Uterus (tissue), 2 donors: ENCODE data around the gene PDLIM7.

Experiments used
- POLR2A ChIP-seq, 2 donors: fragments of 450-650 bp; IDR thresholded peaks; one replicate each; pipeline ENCODE4 v1.6.1; 2016; ENCODE audit warnings: antibody characterized with exemption in 2 of 2, mild to moderate bottlenecking in 1 of 2, moderate library complexity in 1 of 2
- TF ChIP-seq, protein P1 (sequence below), 4 experiments: fragments of 200-600 bp in 2 of 4; fragments of 450-650 bp in 2 of 4; sonication (generic) in 2 of 4; IDR thresholded peaks; one replicate each; pipeline ENCODE4 v1.5.1; 2016 to 2019; ENCODE audit warnings: antibody characterized with exemption in 4 of 4, mild to moderate bottlenecking in 2 of 4, moderate library complexity in 1 of 4

GRCh38 chr5:177492841-177493240, 4.6 kb downstream of the PDLIM7 start:
- TF ChIP-seq, protein P1, sequence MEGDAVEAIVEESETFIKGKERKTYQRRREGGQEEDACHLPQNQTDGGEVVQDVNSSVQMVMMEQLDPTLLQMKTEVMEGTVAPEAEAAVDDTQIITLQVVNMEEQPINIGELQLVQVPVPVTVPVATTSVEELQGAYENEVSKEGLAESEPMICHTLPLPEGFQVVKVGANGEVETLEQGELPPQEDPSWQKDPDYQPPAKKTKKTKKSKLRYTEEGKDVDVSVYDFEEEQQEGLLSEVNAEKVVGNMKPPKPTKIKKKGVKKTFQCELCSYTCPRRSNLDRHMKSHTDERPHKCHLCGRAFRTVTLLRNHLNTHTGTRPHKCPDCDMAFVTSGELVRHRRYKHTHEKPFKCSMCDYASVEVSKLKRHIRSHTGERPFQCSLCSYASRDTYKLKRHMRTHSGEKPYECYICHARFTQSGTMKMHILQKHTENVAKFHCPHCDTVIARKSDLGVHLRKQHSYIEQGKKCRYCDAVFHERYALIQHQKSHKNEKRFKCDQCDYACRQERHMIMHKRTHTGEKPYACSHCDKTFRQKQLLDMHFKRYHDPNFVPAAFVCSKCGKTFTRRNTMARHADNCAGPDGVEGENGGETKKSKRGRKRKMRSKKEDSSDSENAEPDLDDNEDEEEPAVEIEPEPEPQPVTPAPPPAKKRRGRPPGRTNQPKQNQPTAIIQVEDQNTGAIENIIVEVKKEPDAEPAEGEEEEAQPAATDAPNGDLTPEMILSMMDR (IDR thresholded peaks at IDR 0.05): no peak
- no peak for TF ChIP-seq POLR2A (IDR thresholded peaks at IDR 0.05)
